ENCODE results near the gene PDGFC. TPM values are rescaled to one million over a fixed set of nuclear protein-coding genes. Genes with fewer than 3 reads are reported as not detected.

Gene PDGFC
- total RNA-seq, 1 experiment from 2014 or later = 9.8 TPM

GRCh38 chr4:156992943-156993342, 21.3 kb upstream of the PDGFC start:
- H3K79me2 ChIP-seq (ENCODE audit: insufficient read depth, low read length) = no peaks in the 10 kb centered on the region
- no peak overlapping the region for H2AFZ ChIP-seq (ENCODE audit: low read depth, low read length, poor library complexity, severe bottlenecking)
- no peaks in the 10 kb centered on the region for H3K9me2 ChIP-seq (ENCODE audit: insufficient read depth)
- CTCF ChIA-PET = no interaction called here
- DNase-seq (ENCODE audit: low read depth, low spot score) (no peak), ATAC-seq (no peak)
- H3K36me3 ChIP-seq (ENCODE audit: control insufficient read depth in 1 of 2, insufficient read depth in 2 of 2, low read length in 2 of 2) = no peaks in the 10 kb centered on the region
- H3K4me2 ChIP-seq (ENCODE audit: low read length) = no peak overlapping the region
- H3K9ac ChIP-seq (ENCODE audit: low read length) = no peak overlapping the region
- TF ChIP-seq EGR1 (IDR thresholded peaks at IDR 0.05; ENCODE audit: low read depth) (no peak), POLR2AphosphoS5 (IDR thresholded peaks at IDR 0.05; ENCODE audit: low read depth, low read length) (no peak), JUND (IDR thresholded peaks at IDR 0.05) (no peak), TCF7L2 (IDR thresholded peaks at IDR 0.05; ENCODE audit: borderline replicate concordance, extremely low read depth, insufficient read depth, insufficient read length) (no peak), CEBPB (IDR thresholded peaks at IDR 0.05; ENCODE audit: low read depth) (no peak), SP1 (IDR thresholded peaks at IDR 0.05; ENCODE audit: low read depth) (no peak), CBX3 (IDR thresholded peaks at IDR 0.05; ENCODE audit: low read depth) (no peak), EZH2 (IDR thresholded peaks at IDR 0.05) (no peak), SRF (IDR thresholded peaks at IDR 0.05; ENCODE audit: low read depth) (no peak), POLR2A (IDR thresholded peaks at IDR 0.05; ENCODE audit: borderline replicate concordance, extremely low read depth, insufficient read depth, insufficient read length) (no peak), SIN3A (IDR thresholded peaks at IDR 0.05; ENCODE audit: low read depth) (no peak), ZFX (IDR thresholded peaks at IDR 0.05) (no peak), RAD21 (IDR thresholded peaks at IDR 0.05; ENCODE audit: low read depth) (no peak), FOSL1 (IDR thresholded peaks at IDR 0.05; ENCODE audit: low read depth) (no peak)
- TF ChIP-seq, protein P1, sequence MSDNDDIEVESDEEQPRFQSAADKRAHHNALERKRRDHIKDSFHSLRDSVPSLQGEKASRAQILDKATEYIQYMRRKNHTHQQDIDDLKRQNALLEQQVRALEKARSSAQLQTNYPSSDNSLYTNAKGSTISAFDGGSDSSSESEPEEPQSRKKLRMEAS (IDR thresholded peaks at IDR 0.05) = no peak
- no TSS peak for BruUV-seq (replicated peaks)
- H4K20me1 ChIP-seq (ENCODE audit: insufficient read depth) = no peaks in the 10 kb centered on the region
- POLR2A ChIA-PET = no interaction called here
- RAD21 ChIA-PET (ENCODE audit: low non-redundant PET in 1 of 2, low total read pairs in 2 of 2, uncharacterized antibody in 2 of 2, unreplicated experiment in 2 of 2) = no interaction called here
- H3K27me3 ChIP-seq (ENCODE audit: insufficient read depth, low read length) = no peaks in the 10 kb centered on the region
- no peak overlapping the region for H3K4me3 ChIP-seq (replicated peaks in 1 of 2; ENCODE audit: low read depth in 1 of 2, low read length in 2 of 2)
- no peaks in the 10 kb centered on the region for H3K4me1 ChIP-seq (ENCODE audit: control insufficient read depth in 1 of 2, insufficient read depth in 2 of 2, low read length in 2 of 2)
- no peak overlapping the region for H3K27ac ChIP-seq (ENCODE audit: low read depth, low read length)
- intact Hi-C loops (cut with micrococcal nuclease) = no loop called here
- H3K9me3 ChIP-seq (ENCODE audit: control insufficient read depth in 1 of 2, insufficient read depth in 1 of 2, low read depth in 1 of 2, low read length in 2 of 2) = no peaks in the 10 kb centered on the region

DNA sequence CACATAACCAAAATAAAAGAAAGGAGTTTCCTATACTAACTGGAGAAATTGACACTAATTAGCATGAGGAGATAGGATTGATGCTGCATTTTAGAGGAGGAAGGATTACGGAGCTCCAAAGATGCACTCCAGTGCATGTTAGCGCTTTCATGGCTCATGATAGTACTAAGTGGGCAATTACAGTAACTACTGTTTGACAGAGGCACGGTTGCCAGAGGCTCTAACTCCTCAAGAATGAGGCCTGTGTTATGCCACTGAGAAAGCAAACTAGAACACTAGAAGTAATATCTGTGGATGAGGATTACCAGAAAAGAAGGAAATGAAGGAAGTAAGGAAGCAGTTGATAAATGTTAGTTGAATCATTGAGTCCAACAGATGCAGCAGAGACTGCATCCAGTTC, 19.6 kb upstream of the PDGFC start:
- Histone ChIP-seq H3K9me3 (ENCODE audit: control insufficient read depth in 1 of 2, insufficient read depth in 1 of 2, low read depth in 1 of 2, low read length in 2 of 2) (no peaks in the 10 kb centered on the region), H2AFZ (ENCODE audit: low read depth, low read length, poor library complexity, severe bottlenecking) (no peak overlapping the region), H3K9me2 (ENCODE audit: insufficient read depth) (no peaks in the 10 kb centered on the region), H3K4me3 (replicated peaks in 1 of 2; ENCODE audit: low read depth in 1 of 2, low read length in 2 of 2) (no peak overlapping the region), H3K27ac (ENCODE audit: low read depth, low read length) (no peak overlapping the region), H3K4me2 (ENCODE audit: low read length) (no peak overlapping the region), H3K27me3 (ENCODE audit: insufficient read depth, low read length) (no peaks in the 10 kb centered on the region), H3K9ac (ENCODE audit: low read length) (no peak overlapping the region), H3K79me2 (ENCODE audit: insufficient read depth, low read length) (no peaks in the 10 kb centered on the region), H4K20me1 (ENCODE audit: insufficient read depth) (no peaks in the 10 kb centered on the region), H3K4me1 (ENCODE audit: control insufficient read depth in 1 of 2, insufficient read depth in 2 of 2, low read length in 2 of 2) (no peaks in the 10 kb centered on the region), H3K36me3 (ENCODE audit: control insufficient read depth in 1 of 2, insufficient read depth in 2 of 2, low read length in 2 of 2) (no peaks in the 10 kb centered on the region)
- CTCF ChIA-PET = no interaction called here
- TF ChIP-seq FOSL1 (IDR thresholded peaks at IDR 0.05; ENCODE audit: low read depth) = no peak
- TF ChIP-seq EZH2 (IDR thresholded peaks at IDR 0.05) = no peak
- no peak for TF ChIP-seq POLR2AphosphoS5 (IDR thresholded peaks at IDR 0.05; ENCODE audit: low read depth, low read length)
- TF ChIP-seq ZNF274 (IDR thresholded peaks at IDR 0.05; ENCODE audit: low read depth, low read length) = no peak
- TF ChIP-seq, protein P1 (IDR thresholded peaks at IDR 0.05) = no peak
- TF ChIP-seq SP1 (IDR thresholded peaks at IDR 0.05; ENCODE audit: low read depth) = no peak
- no peak for TF ChIP-seq YY1 (IDR thresholded peaks at IDR 0.05; ENCODE audit: extremely low read depth, insufficient replicate concordance, low read depth, low read length)
- TF ChIP-seq, protein P2, sequence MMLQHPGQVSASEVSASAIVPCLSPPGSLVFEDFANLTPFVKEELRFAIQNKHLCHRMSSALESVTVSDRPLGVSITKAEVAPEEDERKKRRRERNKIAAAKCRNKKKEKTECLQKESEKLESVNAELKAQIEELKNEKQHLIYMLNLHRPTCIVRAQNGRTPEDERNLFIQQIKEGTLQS (IDR thresholded peaks at IDR 0.05) = no peak
- TF ChIP-seq ZFX (IDR thresholded peaks at IDR 0.05) = no peak
- RAD21 ChIA-PET (ENCODE audit: low non-redundant PET in 1 of 2, low total read pairs in 2 of 2, uncharacterized antibody in 2 of 2, unreplicated experiment in 2 of 2) = no interaction called here
- no TSS peak for BruUV-seq (replicated peaks)
- ATAC-seq (no peak), DNase-seq (ENCODE audit: low read depth, low spot score) (no peak)
- intact Hi-C loops (cut with micrococcal nuclease) = no loop called here
- POLR2A ChIA-PET = no interaction called here
